AML-193 (cell line): ENCODE measurements around the gene FOXA1.

Experiments
- DNase-seq, 2 experiments: peaks; one replicate each; lab custom pipeline; 2025; lab: John Stamatoyannopoulos, UW

The FOXA1 gene

DNA sequence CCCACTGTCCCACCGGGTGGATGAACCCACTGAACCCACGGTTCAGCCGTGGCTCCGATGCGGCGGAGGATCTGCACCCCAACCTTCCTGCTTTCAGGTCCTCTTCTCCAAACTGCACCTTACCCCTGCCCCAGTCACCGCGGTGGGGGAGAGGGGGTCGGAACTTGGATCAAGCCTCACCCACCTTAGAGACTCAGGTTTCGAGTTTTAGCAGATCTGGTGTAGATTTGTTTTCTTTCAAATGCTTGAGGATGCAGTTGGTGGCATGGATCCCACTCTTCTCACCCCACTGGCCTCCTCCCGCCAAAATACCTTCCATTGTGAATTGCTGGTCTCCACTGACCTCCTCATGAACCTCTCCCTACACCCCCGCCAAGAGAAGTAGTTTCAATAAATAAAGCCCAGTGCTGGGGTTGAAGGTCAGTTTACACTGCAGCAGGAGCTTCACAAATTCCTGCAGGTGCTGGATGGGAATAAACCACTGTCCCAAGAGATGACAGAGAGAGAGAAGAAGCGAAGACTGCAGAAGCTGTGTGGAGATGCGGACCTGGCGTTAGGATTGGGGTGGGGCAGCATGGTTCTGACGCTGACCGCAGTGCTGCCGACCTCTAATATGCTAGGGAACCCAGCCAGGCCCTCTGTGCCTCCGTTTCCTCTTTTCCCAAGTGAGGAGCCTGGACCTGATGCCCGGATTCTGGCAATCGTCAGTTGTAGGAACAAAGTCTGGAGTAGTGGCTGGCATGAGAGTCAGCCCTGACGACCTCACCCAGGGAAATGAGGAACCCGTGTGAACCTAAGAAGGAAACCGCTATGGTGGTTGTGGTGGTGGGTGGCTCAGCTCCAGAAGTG is 7.8 kb upstream of the FOXA1 start:
- no peak for DNase-seq

DNA sequence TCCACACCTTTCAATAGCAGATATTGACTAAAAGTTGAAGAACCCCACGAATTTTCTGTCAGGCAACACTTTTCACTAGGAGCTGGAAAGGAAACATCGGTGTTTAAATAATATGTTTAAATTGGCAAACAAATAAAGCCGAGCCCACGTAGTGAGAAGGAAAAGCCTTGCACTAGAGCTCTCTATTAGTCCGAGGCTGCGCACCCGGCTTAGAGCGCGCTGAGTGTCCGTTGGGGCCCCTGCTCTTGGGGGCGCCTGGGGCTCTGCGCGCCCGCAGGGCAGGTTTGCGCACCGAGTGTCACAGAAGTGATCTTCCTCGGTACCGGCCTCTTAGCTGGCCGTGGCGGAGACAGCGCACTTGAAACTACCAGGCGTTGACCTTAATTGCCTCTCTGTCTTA is 6.8 kb upstream of the FOXA1 start:
- DNase-seq, result no peak

DNA sequence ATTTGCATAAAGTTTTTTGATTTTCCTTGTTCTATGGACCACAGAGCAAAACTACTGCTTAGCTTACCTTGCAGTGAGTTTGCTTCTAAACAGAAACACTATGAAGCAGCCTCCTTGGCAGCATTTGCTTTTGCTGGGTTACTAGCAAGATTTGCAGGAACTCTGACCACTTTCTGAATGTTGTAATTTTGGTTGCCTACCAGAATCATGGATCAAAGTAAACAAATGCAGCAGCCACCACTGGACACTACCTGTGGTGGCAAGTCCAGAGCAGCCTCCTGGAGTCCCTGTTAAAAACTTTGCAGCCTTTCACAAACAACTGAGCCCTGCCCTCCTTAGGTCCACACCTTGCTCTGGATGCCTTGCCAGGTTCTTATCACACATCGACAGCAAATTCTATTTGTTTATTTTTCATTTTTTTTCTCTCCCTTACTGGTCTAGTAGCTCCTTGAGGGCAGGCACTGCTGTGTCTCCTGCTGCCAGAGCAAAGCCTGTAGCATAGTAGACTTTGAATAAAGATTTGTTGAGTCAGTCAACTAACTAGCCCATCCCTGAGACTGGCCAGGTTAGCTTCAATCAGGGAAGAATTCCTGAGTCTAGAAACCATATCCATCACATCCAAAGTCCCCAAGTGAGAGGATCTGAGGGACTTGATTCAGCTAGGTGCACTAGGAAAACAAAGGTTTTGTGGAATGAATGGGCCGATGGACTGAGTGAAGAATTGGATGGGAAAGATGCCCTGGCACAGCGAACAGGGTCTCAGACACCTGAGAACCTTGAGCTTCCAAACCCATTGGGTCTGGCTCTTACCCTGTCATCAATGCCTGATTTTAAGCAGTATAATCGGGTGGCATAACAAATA is 6.1 kb upstream of the FOXA1 start:
- DNase-seq, result no peak

DNA sequence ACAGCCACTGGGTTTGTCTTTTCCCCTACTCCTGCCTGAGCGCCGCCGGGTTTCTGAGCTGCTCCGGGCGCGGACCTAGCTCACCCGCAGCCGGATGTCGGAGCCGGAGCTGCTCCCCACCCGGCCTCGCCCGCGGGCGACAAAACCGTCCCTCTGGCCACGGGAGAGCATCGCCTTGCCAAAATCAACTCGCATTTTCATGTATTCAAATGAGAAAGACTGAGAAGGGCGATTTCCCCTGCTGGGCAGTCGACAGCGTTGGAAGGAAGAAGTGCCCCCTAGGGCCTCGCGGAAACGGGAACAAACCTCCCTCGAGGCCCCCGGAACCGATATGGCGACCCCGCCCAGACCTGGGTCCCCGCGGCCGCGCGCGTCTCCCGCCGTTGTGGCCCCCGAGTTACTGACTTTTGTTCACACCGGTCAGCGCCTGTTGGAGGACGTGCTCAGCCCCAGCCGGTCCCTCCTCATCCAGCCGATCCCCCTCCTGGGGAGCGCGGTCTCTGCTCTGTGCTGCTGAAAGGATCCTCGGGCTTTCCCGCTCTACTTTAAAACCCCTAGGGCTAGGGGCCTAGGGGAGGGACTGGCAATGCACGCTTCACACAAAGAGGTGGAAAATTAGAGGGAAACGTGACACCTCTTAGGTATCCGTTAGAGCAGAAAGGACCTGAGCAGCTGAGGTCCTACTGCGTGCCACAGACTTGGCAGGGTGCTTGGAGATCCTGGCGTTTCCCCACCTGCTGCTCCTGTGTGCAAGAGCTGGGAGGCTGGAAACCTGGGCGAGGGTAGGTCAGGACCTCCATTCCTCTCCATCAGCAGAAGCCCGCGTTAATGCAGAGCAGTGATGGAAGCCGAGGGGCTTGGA is 4.7 kb upstream of the FOXA1 start:
- DNase-seq, result no peak

DNA sequence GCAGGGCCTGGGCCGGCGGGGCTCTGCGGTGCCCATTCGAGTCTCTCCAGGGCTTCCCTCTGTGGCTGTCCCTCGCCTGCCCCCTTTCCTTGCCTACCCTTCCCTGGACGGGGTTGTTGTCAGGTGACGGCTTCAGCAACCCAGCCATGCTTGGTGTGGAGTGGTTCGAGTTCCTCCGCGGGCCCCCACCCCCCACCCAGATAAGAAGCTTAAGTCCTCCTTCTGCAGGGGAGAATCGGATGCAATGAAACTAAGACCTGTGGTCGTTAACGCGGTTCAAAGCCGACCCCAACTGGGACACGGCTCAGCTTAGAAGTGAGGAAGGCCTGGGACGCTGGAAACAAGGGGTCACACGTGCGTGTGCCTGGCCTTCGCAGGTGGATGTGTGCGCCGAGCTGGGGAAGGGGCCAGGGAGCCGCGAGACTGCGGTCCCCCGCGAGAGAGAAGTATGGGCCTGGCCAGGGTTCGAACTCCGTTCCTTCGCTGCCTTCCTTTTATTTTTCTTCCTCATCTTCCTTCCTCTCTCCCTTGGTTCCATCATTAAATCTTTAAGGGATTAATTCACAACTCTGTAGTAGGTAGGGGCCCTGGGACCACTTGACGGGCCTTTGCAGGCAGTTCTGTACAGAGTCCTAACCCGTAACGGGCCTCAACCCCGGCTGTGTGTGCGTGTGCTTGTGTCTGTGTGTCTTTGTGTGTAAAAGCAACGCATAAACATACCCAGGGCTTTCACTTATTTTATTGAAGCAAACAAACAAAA is 3.9 kb upstream of the FOXA1 start:
- DNase-seq, result no peak

DNA sequence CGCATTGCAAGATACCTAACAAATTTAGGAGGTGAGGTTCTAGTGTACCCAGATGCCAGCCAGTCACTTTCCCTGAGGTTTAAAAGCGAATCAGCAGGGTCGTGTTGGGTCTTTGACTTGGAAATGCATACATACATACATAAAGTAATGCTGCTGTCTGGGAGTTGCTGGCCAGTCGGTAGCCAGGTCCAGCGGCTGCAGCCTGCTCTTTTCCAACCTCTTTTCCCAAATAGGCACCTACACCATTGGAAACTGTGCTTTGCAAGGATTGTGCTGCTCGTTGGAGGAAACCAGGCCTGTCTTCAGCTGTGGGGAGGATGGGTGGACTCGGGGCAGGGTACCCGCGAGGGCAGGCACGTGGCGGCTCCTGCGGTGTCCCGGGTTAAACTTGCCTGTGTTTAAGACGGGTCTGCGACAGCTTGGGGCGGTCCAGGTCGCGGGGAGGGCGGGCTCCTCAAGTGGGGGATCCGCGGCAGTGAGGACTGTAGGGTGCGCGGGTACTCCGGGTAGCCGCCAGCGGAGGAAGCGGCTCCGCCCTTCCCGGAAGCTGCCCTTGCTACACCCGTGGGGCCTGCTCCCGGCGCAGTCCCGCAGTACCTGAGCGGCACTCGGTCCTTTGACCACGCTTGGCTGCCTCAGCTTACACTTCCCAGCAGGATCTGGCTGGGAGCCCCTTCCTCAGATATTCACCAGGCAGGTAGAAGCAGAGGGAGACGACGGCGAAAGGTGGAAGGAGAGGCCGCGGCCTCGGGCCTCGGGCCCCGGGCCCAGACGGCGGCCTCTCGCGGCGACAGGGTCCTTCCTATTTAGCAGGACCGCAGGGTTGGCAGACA is 3.1 kb upstream of the FOXA1 start:
- DNase-seq, result no peak

DNA sequence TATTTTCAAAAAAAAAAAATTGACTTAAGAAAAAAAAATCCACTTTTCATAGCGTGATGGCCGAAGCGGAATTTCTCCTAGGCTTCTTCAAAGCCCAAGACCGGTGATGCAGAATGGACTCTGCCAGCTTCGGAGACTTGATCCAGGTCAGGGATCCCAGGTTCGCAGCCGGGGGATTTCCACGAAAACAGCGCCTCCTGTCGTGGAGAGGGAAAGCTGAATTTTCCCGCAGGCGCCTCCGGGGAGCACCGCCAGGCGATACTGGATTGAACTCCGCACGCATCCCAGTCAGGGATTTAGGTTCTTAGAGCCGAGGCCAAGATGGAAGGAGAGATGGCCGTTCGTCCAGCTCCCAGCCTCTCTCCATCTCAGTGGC is 2.5 kb upstream of the FOXA1 start:
- no peak for DNase-seq

DNA sequence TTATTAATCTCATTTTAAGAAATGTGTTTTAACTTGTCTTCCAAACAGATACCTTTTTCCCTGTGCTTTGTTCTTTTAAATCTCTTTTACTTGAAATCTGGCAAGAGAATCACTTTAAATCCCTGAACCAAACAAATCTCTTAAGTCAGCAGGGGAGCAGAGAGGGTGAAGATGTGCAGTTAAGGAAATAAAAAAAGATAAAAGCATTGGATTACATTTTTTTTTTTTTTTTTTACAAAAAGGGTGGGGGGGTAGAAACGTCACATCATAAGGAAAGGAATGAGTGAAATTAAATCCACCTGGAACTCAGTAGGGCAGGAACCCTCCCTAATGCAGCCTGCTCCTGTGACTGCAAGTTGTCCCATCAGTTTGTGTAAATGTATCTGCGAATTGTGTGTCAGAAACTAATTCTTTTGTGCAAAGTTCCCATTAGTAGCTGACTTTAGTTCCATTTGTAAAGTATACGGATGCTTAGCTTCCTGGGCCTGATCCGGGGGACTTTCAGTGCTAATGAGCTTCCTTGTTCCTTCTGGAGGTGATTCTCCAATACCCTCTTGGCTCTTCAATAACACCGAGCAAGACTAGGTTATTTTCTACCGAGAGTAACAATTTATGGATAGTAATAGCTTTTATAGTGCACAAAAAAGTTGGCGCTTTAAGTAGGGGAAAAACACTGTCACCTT is 1.9 kb upstream of the FOXA1 start:
- DNase-seq, result no peak

DNA sequence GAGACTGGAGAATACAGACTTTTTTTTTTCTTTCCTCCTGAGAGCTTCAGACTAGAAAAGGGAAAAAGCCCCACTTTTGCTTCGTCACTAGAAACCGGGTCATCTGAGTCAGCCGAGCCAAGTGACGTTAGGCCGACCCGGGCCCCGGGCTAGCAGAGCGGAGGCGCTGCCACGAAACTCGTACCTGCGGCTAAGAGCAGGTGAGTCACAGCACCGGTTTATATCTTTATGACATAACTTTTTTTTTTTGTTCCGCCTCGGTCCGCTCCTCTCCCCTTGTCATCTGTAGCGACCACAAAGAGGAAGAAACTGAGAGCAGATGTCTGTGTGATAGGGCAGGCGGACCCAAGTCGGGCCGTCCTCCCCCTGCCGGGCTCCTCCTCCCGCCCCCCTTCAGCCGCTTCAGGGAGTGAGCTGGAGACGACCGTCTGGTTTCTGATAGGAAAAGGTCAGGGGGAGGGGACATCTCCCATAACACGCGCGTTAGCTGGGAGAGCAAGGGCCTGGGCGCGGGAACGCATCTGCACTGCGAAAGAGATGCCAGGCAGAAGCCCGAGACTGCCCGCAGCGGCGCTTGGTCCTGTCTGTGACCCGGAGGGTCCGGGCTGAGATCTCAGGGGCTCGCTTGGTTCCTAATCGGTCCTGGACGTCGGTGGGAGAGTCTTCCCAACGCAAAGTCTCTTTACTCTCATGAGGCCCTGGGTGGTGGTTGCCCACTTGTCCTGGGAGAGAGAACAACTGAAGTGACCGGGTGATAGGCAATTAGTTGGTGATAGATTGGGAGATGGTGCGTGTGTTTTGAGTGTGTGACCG is 966 bp upstream of the FOXA1 start:
- peak in 1 of 2 experiments; percentile 0 for DNase-seq

DNA sequence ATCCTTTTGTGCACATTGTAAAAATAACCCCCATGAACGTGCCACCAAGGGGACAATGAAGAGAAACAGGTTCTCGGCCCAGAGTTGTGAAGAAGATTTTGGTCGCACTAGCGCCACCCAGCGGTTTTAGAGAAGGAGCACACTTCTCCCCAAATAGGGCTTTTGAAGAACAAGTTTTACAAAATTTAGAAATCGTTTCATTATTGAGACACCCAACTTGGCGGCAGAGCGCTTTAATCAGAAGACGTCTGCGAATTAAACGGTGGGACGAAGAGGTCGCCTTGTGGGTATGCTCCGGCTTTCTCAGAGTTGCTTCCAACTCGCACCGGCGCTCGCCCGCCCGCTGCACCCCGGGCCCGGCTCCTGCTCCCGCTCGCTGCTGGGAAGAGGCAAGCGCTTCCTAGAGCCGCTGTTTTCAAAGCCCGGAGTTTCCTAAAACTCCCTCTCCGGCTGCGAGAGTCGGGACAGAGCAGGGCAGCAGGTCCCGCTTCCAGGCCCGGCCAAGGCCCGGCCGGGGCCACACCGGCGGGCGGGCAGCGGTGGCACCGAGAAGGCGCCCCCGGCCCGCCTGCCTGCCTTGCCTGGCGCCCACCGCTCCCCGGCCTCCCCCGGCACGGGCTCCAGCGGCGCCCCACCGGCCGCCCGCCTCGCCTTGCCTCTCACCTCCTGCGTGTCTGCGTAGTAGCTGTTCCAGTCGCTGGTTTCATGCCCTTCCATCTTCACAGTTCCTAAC is 645 bp downstream of the FOXA1 start:
- peak; percentile 28 to 47 for DNase-seq

DNA sequence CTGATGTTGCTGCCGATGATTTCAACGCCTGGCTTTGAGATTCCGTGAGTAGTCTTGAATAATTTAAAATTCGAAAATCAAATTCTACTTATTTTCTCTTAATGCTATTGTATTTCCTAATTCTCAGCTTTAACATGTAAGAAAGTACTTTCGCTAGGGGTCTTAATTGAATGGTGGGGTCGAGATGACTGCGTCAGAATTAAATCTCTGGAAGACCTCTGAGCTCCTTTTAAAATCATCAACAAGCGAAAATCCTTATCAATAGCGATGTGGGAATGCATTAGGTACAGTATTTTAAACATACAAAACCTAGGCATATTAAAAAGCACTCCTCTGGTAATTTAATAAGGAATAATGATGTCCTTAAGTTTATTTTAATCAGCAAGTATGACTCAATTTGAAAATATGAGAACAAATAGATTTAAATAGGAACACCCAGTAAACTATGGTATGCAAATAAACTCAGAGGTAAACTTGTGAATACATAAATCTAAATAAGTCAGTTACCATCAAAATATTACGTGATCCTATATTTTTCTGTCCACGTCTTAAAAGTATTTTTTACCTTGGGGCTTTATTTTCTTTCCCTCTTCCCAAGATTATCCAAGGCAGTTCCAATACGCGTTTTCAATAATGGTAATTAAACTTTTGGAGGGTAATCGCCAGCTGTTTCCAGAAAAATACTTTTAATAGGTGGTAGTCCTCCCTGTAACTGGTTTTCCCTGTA is 1.4 kb downstream of the FOXA1 start:
- DNase-seq, result no peak

DNA sequence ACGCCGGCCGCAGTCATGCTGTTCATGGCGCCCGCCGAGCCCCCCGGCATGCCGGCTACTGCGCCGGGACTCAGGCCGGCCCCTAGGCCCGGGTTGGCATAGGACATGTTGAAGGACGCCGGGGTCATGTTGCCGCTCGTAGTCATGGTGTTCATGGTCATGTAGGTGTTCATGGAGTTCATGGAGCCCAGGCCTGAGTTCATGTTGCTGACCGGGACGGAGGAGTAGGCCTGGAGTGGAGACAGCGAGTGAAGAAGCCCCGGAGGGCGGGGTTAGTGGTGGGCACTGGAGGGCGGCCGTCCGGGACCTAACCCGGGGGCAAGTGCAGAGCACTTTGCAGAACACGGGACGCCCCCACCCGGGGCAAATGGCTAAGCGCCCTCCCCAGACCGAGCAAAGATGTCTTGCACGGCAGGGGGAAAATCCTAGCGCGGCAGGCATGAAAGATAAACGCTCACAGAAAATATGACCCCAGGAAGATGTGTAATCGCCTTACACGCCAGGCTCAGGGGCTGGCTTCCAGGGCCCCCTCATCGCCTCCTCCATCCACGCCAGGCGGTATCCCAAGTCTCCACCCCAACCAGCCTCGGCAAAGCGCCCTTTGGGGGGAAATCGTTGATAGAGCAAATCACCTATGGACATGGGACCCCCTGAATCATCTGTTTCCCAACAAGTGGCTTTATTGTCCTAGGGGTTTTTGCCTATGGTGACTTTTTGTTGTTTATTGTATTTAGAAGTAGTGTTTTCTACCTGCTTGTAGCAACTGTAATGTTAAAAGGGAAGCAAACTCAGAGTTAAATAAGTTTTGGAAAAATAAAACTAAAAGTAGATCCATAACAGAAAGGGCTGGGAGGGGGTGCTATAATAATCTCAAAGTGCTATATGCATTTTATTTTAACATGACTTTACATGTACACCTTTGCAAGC is 2.3 kb downstream of the FOXA1 start:
- no peak for DNase-seq

DNA sequence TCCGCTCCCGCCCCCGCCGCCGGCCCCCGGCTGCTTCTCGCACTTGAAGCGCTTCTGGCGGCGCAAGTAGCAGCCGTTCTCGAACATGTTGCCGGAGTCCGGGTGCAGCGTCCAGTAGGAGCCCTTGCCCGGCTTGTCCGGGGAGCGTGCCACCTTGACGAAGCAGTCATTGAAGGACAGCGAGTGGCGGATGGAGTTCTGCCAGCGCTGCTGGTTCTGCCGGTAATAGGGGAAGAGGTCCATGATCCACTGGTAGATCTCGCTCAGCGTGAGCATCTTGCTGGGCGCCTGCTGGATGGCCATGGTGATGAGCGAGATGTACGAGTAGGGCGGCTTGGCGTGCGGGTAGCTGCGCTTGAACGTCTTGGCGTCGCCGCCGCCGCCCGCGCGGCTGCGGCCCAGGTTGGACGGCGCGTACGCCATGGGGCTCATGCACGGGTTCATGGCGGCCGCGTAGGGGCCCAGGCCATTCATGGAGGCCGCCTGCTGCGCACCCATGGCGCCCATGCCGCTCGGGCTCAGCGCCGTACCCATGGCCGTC is 3.0 kb downstream of the FOXA1 start:
- no peak for DNase-seq

DNA sequence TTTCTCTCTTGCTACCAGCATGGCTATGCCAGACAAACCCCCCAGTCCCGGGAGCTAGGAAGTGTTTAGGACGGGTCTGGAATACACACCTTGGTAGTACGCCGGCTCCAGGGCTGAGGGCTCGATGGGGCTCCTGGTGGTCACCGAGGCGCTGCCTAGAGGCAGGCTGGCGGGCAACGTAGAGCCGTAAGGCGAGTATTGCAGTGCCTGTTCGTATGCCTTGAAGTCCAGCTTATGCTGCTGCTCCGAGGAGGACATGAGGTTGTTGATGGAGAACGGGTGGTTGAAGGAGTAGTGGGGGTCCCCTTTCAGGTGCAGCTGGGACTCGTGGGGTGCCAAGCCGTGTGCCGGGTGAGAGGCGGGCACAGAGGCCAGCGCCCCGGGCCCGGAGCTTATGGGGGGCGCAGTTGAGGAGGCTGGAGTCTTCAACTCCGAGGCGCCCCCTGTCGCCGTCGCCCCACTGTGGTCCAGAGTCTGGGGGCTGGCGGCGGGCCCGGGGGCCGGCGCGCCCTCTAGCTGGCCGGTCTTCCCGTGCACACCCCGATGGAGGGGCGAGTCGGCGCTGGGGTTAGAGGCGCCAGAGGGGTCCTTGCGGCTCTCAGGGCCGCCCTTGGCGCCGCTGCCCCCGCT is 3.6 kb downstream of the FOXA1 start:
- DNase-seq, result no peak

DNA sequence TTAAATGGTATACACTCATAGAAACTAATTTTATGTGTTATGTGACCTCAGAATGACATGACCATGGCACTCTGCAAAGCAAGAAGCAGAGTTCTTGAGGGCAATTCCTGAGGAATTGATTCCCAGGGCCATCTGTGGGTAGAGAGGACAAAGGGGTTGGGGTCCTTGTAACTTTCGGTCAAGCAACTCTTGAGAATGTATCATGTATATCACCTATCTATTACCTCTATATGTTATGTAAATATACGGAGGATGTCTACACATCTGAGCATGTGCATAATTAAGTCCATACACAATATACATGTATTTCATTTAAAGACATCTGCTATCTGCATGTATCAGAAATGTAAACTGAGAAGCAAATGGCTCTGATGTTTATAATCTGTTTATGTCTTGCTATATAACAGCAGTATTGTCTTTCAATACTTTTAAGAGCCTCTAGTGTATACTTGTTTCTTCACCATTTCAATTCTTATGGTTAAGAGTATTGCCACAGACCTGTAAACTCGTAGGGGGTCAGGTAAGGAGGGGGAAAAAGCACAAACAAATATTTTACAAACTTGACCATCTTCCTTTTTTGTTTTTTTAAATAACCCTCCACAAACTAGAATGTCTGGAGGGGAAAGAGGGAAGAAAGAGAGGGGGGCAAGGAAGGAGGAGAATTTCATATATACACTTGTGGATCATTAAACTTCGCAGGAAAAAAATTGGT is 4.5 kb downstream of the FOXA1 start:
- DNase-seq, result no peak
